Measurements from ENCODE around the gene KRT76.

KRT76 gene

DNA sequence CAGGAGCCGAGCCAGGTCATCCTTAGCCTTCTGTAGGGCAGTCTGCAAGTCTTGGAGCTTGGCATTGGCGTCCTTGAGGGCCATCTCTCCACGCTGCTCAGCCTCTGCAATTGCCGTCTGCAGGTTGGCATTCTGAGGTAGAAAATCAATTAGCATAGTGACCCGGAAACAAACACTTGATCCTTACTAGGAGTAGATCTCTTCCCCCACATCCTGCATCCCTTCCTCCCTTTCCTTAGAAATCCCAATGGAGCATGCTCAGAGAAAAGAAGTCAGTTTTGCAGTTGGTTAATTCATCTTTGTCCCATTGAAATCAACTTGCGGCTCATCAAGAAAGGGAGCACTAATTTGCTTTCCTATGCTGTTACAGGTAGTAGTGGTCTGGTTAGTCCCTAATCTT, 6.1 kb downstream of the KRT76 start:
- TF ChIP-seq, protein P1, sequence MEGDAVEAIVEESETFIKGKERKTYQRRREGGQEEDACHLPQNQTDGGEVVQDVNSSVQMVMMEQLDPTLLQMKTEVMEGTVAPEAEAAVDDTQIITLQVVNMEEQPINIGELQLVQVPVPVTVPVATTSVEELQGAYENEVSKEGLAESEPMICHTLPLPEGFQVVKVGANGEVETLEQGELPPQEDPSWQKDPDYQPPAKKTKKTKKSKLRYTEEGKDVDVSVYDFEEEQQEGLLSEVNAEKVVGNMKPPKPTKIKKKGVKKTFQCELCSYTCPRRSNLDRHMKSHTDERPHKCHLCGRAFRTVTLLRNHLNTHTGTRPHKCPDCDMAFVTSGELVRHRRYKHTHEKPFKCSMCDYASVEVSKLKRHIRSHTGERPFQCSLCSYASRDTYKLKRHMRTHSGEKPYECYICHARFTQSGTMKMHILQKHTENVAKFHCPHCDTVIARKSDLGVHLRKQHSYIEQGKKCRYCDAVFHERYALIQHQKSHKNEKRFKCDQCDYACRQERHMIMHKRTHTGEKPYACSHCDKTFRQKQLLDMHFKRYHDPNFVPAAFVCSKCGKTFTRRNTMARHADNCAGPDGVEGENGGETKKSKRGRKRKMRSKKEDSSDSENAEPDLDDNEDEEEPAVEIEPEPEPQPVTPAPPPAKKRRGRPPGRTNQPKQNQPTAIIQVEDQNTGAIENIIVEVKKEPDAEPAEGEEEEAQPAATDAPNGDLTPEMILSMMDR (IDR thresholded peaks at IDR 0.05; ENCODE audit: insufficient read depth, low read depth, low read length, missing control alignments): no peak
- H3K4me3 ChIP-seq (ENCODE audit: low read length): no peak overlapping the region
- DNase-seq (ENCODE audit: low read depth): no peak

DNA sequence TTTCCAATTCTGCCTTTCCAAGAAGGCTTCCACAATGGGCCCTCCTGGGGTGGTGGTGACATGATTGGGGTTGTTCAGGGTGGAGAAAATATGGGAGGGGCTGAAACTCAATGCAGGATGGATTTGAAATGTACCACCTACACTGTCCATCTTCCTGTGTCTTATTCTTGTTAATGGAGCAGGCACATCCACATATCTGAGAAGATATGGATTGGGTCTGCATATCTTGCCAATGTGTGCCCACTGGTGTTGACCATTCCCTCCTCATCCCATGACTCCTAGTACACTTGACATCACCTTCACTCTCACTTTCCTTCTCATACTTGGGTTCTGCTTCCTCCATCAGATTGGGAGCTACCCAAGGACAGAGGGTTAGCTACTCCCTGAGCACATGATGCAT, 7.2 kb downstream of the KRT76 start:
- no peak overlapping the region for H3K4me3 ChIP-seq (ENCODE audit: low read length)
- DNase-seq (ENCODE audit: low read depth): no peak
- TF ChIP-seq, protein P1 (IDR thresholded peaks at IDR 0.05; ENCODE audit: insufficient read depth, low read depth, low read length, missing control alignments): no peak

DNA sequence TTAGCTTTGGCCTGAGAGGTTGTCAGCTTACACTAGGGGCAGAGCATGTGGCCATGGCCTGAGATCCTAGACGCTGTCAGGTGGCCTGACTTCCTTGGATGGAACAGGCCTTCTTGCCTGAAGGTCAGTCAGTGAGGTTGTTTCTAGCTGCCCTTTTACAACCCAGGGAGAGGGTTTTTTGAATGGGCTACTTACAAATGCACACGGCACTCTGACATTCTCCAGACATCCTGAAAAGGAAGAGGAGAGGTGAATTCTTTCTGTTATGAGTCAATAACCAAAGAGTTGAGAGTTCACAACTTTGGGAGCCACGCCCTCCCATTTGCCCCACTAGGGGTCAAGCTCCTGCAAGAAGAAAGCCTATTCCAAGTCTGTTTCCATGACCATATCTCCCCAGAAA, 7.8 kb downstream of the KRT76 start:
- no peak overlapping the region for H3K4me3 ChIP-seq (ENCODE audit: low read length)
- TF ChIP-seq, protein P1 (IDR thresholded peaks at IDR 0.05; ENCODE audit: insufficient read depth, low read depth, low read length, missing control alignments): no peak
- peak; percentile 2 for DNase-seq (ENCODE audit: low read depth)

DNA sequence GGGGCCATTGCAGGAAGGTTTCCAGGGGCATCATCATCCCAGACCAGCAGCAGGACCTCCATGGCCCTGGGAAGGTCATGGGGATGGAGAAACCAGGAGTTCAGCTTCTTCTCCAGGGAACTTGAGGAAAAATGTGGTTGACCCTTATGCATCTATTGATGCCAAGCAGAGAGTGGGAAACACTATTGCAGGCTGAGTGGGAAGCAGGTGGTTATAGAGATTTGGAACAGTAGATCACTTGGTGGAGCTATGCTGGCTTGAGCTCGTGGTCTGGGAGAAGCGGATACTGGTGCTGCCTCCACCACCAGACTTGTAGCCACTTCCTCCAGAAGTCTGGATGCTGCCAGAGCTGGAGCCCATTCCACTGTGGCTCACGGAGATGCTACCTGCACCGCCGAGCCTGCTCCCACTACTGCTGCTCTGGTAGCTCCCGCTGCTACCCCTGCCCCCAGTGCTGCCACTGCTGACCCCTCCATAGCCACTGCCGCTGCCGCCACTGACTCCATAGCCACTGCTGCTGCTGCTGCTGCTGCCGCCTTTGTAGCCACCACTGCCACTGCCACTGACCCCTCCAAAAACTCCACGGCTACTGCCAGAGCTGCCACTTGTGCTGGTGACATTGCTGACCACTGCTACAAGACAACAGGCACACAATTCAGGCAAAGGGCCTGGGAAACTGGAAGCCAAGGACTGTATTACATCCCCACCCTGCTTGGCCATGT, 8.5 kb downstream of the KRT76 start:
- TF ChIP-seq, protein P1 (IDR thresholded peaks at IDR 0.05; ENCODE audit: insufficient read depth, low read depth, low read length, missing control alignments): no peak
- no peak overlapping the region for H3K4me3 ChIP-seq (ENCODE audit: low read length)
- DNase-seq (ENCODE audit: low read depth): no peak

DNA sequence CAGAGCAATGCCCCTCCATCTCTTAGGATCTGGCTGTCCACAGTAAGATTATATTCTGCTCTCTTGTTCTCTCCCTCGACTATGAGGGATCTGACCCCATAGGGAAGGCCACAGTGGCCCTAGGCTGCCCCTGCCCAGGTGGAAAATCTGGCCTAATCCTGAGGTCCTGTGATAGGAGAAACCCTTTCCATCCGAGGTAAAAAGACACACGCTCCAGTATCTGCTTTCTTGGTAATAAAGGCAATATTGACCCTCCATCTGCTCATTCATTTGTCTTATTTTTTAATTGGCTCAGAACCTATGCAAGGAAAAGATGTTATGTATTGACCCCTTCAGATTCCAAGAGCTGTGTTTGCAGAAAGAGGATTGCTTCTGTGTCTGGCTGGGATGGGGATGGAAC, 9.7 kb downstream of the KRT76 start:
- TF ChIP-seq, protein P1 (IDR thresholded peaks at IDR 0.05; ENCODE audit: insufficient read depth, low read depth, low read length, missing control alignments): no peak
- H3K4me3 ChIP-seq (ENCODE audit: low read length): no peak overlapping the region
- DNase-seq (ENCODE audit: low read depth): no peak

DNA sequence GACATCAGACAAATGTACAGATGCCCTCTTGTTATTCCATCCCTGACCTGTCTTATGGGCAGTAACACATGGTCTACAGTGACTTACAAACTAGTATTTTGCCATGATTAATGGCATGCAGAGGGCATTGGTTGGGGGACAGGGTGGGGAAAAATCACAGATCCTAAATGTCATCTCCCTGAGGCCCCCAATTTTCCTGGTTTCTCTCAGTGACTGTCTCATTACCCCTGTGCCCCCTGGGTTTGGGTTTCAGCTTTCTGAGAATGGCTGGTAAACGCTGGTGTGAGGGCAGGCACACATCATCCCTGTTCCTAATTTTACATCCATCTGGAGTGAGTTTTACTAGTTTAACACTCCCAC, 10.1 kb downstream of the KRT76 start:
- H3K4me3 ChIP-seq (ENCODE audit: low read length): no peak overlapping the region
- TF ChIP-seq, protein P1 (IDR thresholded peaks at IDR 0.05; ENCODE audit: insufficient read depth, low read depth, low read length, missing control alignments): no peak
- DNase-seq (ENCODE audit: low read depth): no peak

DNA sequence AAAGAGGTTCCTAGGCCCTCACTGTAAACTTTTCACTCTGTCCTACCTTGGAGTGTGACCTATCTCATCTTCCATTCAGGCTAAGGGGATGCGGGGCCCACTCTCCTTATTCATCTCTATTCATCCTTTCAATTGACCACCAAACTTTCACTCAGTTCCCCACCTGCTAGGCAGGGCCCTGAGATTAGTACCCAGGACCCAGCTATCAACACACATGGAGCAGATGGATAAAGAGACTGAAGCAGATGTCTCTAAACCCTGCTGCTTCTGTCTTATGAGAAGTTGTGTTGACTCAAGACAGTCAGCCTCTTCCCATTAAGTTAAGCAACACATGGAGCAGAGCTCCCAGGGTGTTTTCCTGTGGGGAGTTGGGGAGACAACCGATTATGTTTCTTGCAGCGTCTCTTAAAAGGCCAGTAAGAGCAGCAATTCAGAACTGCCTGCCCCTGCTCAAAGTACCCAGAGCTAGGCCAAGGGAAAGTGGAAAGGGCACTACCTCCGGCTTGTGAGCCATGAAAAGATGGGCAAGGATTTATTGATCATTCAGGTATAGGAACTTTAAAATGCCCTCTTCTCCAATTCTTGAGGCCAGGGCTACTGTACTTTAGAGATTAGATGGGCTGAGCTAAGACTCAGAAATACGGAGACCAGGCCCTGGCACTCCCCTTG, 10.7 kb downstream of the KRT76 start:
- no peak for DNase-seq (ENCODE audit: low read depth)
- H3K4me3 ChIP-seq (ENCODE audit: low read length): no peak overlapping the region
- TF ChIP-seq, protein P1 (IDR thresholded peaks at IDR 0.05; ENCODE audit: insufficient read depth, low read depth, low read length, missing control alignments): no peak

Measured in epithelial cell of esophagus (primary cell).